K562 (cell line): Measurements from ENCODE around the gene AGPAT1. TPM values are rescaled to one million over a fixed set of nuclear protein-coding genes. Genes with fewer than 3 reads are reported as not detected.

ENCODE experiments used
- DPF2 ChIP-seq: fragments of 450-650 bp; IDR thresholded peaks from 2 replicates; pipeline ENCODE4 v1.6.1; 2016
- ELK3 ChIP-seq: fragments of 450-650 bp; formaldehyde crosslinking; IDR thresholded peaks from 2 replicates; pipeline ENCODE4 v1.4.0; 2020; ENCODE audit warnings: mild to moderate bottlenecking
- GTF3C2 ChIP-seq: IDR thresholded peaks from 3 replicates; pipeline ENCODE4 v1.6.1; 2011; ENCODE audit warnings: borderline replicate concordance, mild to moderate bottlenecking, moderate library complexity; ENCODE audit not compliant: insufficient read length; ENCODE audit errors: extremely low read depth
- HMGN3 ChIP-seq: IDR thresholded peaks from 2 replicates; pipeline ENCODE4 v1.6.1; 2011; ENCODE audit warnings: borderline replicate concordance, low read depth, mild to moderate bottlenecking, mixed read lengths, low read length; ENCODE audit not compliant: insufficient read length; ENCODE audit errors: extremely low read depth
- MLLT1 ChIP-seq, 2 experiments: fragments of 450-650 bp; IDR thresholded peaks; 2 replicates each; pipeline ENCODE4 v1.6.1; 2016
- NFIX ChIP-seq: fragments of 250-450 bp; sonication (Bioruptor Pico); IDR thresholded peaks from 2 replicates; pipeline ENCODE4 v1.4.0; 2020; ENCODE audit warnings: low read depth, mild to moderate bottlenecking, moderate library complexity
- STAT5B ChIP-seq: fragments of 250-450 bp; sonication (Bioruptor Pico); IDR thresholded peaks from 2 replicates; pipeline ENCODE4 v1.8.0; 2021; ENCODE audit warnings: mild to moderate bottlenecking, inconsistent platforms
- ZBTB11 ChIP-seq, 3 experiments: fragments of 200-800 bp in 1 of 3; fragments of 250-450 bp in 1 of 3; fragments of 450-650 bp in 1 of 3; sonication (Bioruptor Pico) in 1 of 3; sonication (Bioruptor generic) in 1 of 3; formaldehyde crosslinking in 1 of 3; IDR thresholded peaks; 2 replicates each; pipeline versions ENCODE4 v1.6.1 to v1.8.0; 2016 to 2022; ENCODE audit warnings: mild to moderate bottlenecking in 2 of 3, missing genetic modification characterization in 2 of 3, missing compliant biosample characterization in 1 of 3, moderate library complexity in 1 of 3
- ZNF121 ChIP-seq: sonication (generic); formaldehyde crosslinking; conservative IDR thresholded peaks from 2 replicates; pipeline ENCODE4 v1.8.0; 2022; ENCODE audit warnings: missing genetic modification reagents
- ZNF224 ChIP-seq: sonication (generic); formaldehyde crosslinking; IDR thresholded peaks from 2 replicates; pipeline ENCODE4 v1.8.0; 2022; ENCODE audit warnings: mild to moderate bottlenecking, missing genetic modification reagents
- polyA plus RNA-seq, 8 experiments: library from polyadenylated mRNA; depleted of rRNA in 4 of 8; stranded (reverse) in 5 of 8; unstranded in 3 of 8; fragments of >200 nt; fragmentation: Nextera tagmentation in 2 of 8; fragmentation: Illumina TruSeq in 1 of 8; extraction: Ambion mirVana in 2 of 8; extraction: Trizol in 1 of 8; gene quantifications; 2 replicates each; pipeline versions ENCODE4 v1.2.1 to v1.2.3, GENCODE V29; 2011 to 2014; ENCODE audit warnings: inconsistent platforms in 1 of 8, missing spikeins in 1 of 8
- total RNA-seq, 7 experiments: library from RNA; depleted of rRNA in 6 of 7; stranded (reverse); fragments of >200 nt in 6 of 7; fragmentation: Illumina TruSeq in 2 of 7; extraction: Trizol in 2 of 7; gene quantifications; 2 replicates each; pipeline versions ENCODE4 v1.2.1 to v1.2.3, GENCODE V29; 2011 to 2021; ENCODE audit warnings: low replicate concordance in 1 of 7

The AGPAT1 gene
- total and polyA plus RNA-seq, 9 of the 15 experiments (the other 6 are each of a cell fraction or from before 2014, with no cell fraction given) = 37.9 to 176 (median 69.4) TPM

- no peak for TF ChIP-seq NFIX
- TF ChIP-seq STAT5B (CRISPR knock-in tag) = no peak
- peak; percentile 30 to 47; a peak in 3 of 4 replicates for TF ChIP-seq MLLT1 (IDR thresholded peaks at IDR 0.05)
- no peak for TF ChIP-seq GTF3C2
- no peak for TF ChIP-seq ZNF121 (CRISPR knock-in tag)
- TF ChIP-seq DPF2 = peak; percentile 45; the same call in 1 of the 2 replicates
- no peak for TF ChIP-seq HMGN3
- no peak for TF ChIP-seq ZBTB11 (CRISPR knock-in tag; IDR thresholded peaks at IDR 0.05)
- no peak for TF ChIP-seq ZNF224 (CRISPR knock-in tag)
- TF ChIP-seq ELK3 (CRISPR knock-in tag) = no peak
These were observed 2.9 kb upstream of the AGPAT1 start (continued) for GRCh38 chr6:32178547-32179440.
